IPS-20b (cell line): Measurements from ENCODE around the gene FRAT2.
"Not testable (repeated sequence)": the region's sequence is repeated elsewhere in the genome, so short reads cannot be mapped to it uniquely, and the experiment has no call there.

ENCODE experiments used
- H3K27ac ChIP-seq: one replicate; pipeline ENCODE4 v1.5.1; 2013; ENCODE audit warnings: low read length
- H3K27me3 ChIP-seq: 2 replicates; pipeline ENCODE4 v1.6.1; 2013; ENCODE audit warnings: mild to moderate bottlenecking, low read length, inconsistent platforms; ENCODE audit not compliant: insufficient read depth
- H3K36me3 ChIP-seq: 2 replicates; pipeline ENCODE4 v1.6.1; 2013; ENCODE audit warnings: low read depth, mild to moderate bottlenecking, inconsistent platforms, low read length, moderate library complexity; ENCODE audit not compliant: insufficient read depth
- H3K4me1 ChIP-seq: 2 replicates; pipeline ENCODE4 v1.6.1; 2013; ENCODE audit warnings: mild to moderate bottlenecking, control low read depth, inconsistent platforms, low read length, moderate library complexity; ENCODE audit not compliant: insufficient read depth
- H3K4me3 ChIP-seq: 2 replicates; pipeline ENCODE4 v1.5.1; 2013; ENCODE audit warnings: mild to moderate bottlenecking, low read length, inconsistent platforms
- H3K9ac ChIP-seq: 2 replicates; pipeline ENCODE4 v1.6.1; 2013; ENCODE audit warnings: low read depth, mild to moderate bottlenecking, inconsistent platforms, low read length, moderate library complexity
- H3K9me3 ChIP-seq: 2 replicates; pipeline ENCODE4 v1.6.1; 2013; ENCODE audit warnings: mild to moderate bottlenecking, low read depth, low read length, inconsistent platforms; ENCODE audit not compliant: insufficient read depth

The FRAT2 gene

GRCh38 chr10:97298223-97298571 is 36.3 kb downstream of the FRAT2 start:
- H3K9me3 ChIP-seq = no peaks in the 10 kb centered on the region
- no peak overlapping the region for H3K9ac ChIP-seq
- H3K27ac ChIP-seq = no peak overlapping the region
- no peaks in the 10 kb centered on the region for H3K36me3 ChIP-seq
- H3K27me3 ChIP-seq = no peaks in the 10 kb centered on the region
- H3K4me3 ChIP-seq = no peak overlapping the region
- H3K4me1 ChIP-seq = no peaks in the 10 kb centered on the region

- H3K4me3 ChIP-seq = no peak overlapping the region
- H3K9ac ChIP-seq = no peak overlapping the region
- no peaks in the 10 kb centered on the region for H3K36me3 ChIP-seq
- H3K27ac ChIP-seq = no peak overlapping the region
- no peaks in the 10 kb centered on the region for H3K9me3 ChIP-seq
- H3K4me1 ChIP-seq = no peaks in the 10 kb centered on the region
- no peaks in the 10 kb centered on the region for H3K27me3 ChIP-seq
Measured at GRCh38 chr10:97297556-97298222, 36.8 kb downstream of the FRAT2 start.

GRCh38 chr10:97292862-97293198 is 41.7 kb downstream of the FRAT2 start:
- peaks cover 3% of the 10 kb centered on the region; the same call in 1 of the 2 replicates for H3K36me3 ChIP-seq
- no peak overlapping the region for H3K9ac ChIP-seq
- no peaks in the 10 kb centered on the region for H3K9me3 ChIP-seq
- H3K27ac ChIP-seq = no peak overlapping the region
- H3K4me3 ChIP-seq = no peak overlapping the region
- peaks cover 3% of the 10 kb centered on the region; the same call in 1 of the 2 replicates for H3K4me1 ChIP-seq
- H3K27me3 ChIP-seq = no peaks in the 10 kb centered on the region

GRCh38 chr10:97292097-97292861 is 42.2 kb downstream of the FRAT2 start, which contains the start of gene ARHGAP19:
Gene ARHGAP19, minus strand, starts transcription at chr10:97292637. Its CDS starts 10 bp downstream, at chr10:97292627.
- Histone ChIP-seq H3K9me3 (no peaks in the 10 kb centered on the region), H3K9ac (peak within 1 kb of the TSS; percentile 83), H3K27ac (peak within 1 kb of the TSS; percentile 77), H3K4me3 (peak within 1 kb of the TSS; percentile 84), H3K36me3 (peaks cover 8% of the 10 kb centered on the region; the same call in 1 of the 2 replicates), H3K4me1 (peaks cover 3% of the 10 kb centered on the region; the same call in 1 of the 2 replicates), H3K27me3 (no peaks in the 10 kb centered on the region)

GRCh38 chr10:97291357-97292096 is 43.0 kb downstream of the FRAT2 start:
- H3K9ac ChIP-seq = peak overlapping the region; percentile 83
- H3K27me3 ChIP-seq = no peaks in the 10 kb centered on the region
- peaks cover 3% of the 10 kb centered on the region; the same call in 1 of the 2 replicates for H3K4me1 ChIP-seq
- peaks cover 13% of the 10 kb centered on the region for H3K36me3 ChIP-seq
- H3K9me3 ChIP-seq = no peaks in the 10 kb centered on the region
- no peak overlapping the region for H3K27ac ChIP-seq
- H3K4me3 ChIP-seq = peak overlapping the region; percentile 84

GRCh38 chr10:97290576-97291356 is 43.8 kb downstream of the FRAT2 start:
- peaks cover 13% of the 10 kb centered on the region for H3K36me3 ChIP-seq
- H3K27me3 ChIP-seq, H3K4me3 ChIP-seq, H3K9ac ChIP-seq, H3K9me3 ChIP-seq, H3K27ac ChIP-seq, H3K4me1 ChIP-seq: not testable (repeated sequence)

- H3K4me3 ChIP-seq, H3K9ac ChIP-seq, H3K4me1 ChIP-seq, H3K9me3 ChIP-seq, H3K27ac ChIP-seq, H3K27me3 ChIP-seq: not testable (repeated sequence)
- H3K36me3 ChIP-seq = peaks cover 13% of the 10 kb centered on the region
Measured at GRCh38 chr10:97290076-97290475, 44.5 kb downstream of the FRAT2 start.
